Myocyte (in vitro differentiated cells): ENCODE measurements around the gene RANBP3. TPM values are rescaled to one million over a fixed set of nuclear protein-coding genes. Genes with fewer than 3 reads are reported as not detected.
"Not testable (repeated sequence)": the region's sequence is repeated elsewhere in the genome, so short reads cannot be mapped to it uniquely, and the experiment has no call there.

Experiments
- DNase-seq: peaks from one replicate; pipeline ENCODE4 v3.0.0-alpha.2; 2012; ENCODE audit warnings: low read depth
- total RNA-seq: library from RNA; depleted of rRNA; stranded (reverse); fragments of >200 nt; gene quantifications from 2 replicates; pipeline ENCODE4 v1.2.3, GENCODE V29; 2014

The RANBP3 gene
- total RNA-seq, 1 donor from 2014 or later = 50.3 TPM

GRCh38 chr19:5988517-5989387 is 10.8 kb upstream of the RANBP3 start:
- DNase-seq = no peak

- DNase-seq = peak; percentile 75
These were observed 9.3 kb upstream of the RANBP3 start for GRCh38 chr19:5987077-5987818.

DNA sequence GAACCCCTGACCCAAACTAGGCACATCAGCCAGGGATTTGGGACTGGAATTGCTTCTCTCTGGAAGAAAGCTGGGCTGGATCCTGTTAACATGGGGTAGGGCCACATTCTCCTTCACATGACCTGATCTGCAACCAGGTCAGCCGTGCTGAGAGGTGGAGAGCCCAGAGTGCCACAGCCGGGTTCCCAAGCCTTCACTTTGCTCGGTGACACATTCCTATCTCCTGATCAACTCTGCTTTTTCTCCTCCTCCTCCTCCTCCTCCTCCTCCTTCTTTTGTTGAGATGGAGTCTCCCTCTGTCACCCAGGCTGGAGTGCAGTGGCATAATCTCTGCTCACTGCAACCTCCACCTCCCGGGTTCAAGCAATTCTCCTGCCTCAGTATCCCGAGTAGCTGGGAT is 7.9 kb upstream of the RANBP3 start:
- DNase-seq = not testable (repeated sequence)

DNA sequence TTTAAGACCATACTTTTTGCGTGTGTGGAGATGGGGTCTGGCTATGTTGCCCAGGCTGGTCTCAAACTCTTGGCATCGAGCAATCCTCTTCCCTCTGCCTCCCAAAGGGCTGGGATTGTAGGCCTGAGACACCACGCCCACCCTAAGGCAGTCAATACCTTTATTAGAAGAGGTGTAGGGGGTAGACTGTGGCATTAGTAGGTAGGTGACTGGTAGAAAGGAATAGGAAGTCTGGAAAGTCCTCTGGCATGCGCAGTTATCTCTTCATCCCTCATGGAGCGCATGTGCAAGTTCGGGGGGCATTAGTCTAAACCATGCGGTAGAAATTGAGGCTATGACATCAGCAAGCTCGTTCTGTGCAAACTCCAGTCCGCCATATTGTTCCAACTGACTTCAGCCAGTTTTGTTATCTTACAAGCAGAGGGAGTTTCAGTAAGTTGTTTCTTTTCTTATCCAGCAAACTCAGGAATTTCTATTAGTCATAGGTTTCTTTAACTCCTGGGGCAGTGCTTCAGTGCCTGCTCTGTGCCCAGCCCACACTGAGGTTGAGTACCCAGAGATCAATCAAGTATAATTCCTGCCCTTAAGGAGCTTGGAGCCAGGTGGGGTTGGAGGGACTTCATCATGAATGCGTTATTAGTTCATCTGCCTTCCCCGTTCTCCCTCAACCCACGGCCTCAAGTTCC is 7.3 kb upstream of the RANBP3 start:
- DNase-seq = no peak

DNA sequence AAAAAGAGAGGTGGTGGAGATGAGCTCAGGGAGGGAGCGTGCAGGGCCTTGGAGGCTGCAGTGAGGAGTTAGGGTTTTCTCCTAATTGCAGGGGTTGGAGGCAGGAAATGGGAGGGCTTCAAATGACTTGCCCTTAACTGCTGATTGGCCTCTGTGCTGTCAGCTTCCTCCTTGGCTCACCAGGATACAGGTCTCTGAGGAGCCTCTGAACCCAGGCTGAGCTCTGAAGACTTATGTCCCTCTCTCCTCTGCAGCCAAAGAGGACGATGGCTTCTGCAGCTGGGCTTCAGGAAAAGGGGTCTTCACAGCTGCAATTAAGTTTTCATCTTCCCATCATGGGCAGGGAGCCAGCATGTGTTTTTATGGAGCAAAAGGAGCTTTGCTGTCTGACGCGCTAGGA is 6.7 kb upstream of the RANBP3 start:
- DNase-seq = no peak

GRCh38 chr19:5983367-5983955 is 5.5 kb upstream of the RANBP3 start:
- no peak for DNase-seq

GRCh38 chr19:5978606-5979552 is 939 bp upstream of the RANBP3 start:
- DNase-seq = no peak

DNA sequence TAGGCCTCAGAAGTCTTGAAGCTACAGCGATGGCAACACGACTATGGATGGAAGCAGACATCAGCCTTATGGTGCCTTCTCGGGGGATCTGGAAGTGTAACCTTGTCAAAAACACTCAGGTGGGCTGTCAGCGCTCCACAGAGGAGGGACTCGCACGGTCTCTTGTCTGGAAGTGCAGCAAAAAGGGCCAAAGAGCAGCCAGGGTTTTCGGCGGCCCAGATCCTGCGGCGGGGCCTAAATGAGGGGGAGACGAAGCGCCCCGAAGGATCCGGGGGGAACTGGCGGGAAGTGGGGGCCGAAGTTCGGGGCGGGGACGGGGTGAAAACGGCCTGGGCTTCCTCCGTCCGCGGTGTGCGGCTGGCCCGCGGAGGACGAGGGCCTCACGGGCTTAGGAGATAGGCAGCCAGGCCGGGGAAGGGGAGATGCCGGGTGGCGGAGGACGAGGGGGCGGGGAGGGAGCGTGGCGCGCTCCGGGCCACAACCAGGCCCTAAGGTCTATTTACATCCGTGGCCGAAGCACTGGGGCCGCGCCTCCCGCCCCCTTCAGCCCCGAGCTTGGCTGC is 637 bp downstream of the RANBP3 start:
- DNase-seq = no peak

DNA sequence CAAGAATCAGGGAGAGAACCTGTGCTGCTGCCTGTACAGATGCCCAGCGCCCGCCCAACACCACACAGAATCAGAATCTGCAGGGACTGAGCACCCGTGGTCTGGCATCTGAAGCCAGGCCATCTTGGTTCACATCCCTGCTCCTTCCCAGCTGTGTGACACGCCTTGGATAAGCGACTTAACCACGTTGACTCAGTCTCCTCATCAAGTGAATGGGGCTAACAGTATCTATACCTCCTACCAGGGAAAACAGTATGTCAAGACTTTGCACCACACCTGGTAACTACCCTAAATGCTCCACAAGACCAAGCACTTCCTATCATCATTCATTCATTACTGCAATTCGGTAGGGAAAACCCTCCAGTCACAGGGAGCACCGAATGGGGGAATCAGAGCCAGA is 1.2 kb downstream of the RANBP3 start:
- DNase-seq = no peak

DNA sequence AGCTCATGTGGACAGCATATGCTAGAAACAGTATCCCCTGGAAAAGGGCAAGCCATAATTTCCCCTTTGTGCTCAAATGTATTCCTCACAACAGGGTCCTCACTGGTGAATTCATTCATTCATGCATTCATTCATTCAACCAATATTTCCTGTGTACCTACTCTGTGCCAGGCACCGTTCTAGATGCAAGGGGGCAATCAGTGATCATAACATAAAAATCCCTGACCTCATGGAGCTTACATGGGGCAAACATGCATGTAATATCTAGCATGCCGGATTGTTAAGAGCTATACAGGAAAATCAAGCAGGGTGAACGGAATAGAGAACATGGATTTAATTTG is 2.6 kb downstream of the RANBP3 start:
- DNase-seq = no peak

DNA sequence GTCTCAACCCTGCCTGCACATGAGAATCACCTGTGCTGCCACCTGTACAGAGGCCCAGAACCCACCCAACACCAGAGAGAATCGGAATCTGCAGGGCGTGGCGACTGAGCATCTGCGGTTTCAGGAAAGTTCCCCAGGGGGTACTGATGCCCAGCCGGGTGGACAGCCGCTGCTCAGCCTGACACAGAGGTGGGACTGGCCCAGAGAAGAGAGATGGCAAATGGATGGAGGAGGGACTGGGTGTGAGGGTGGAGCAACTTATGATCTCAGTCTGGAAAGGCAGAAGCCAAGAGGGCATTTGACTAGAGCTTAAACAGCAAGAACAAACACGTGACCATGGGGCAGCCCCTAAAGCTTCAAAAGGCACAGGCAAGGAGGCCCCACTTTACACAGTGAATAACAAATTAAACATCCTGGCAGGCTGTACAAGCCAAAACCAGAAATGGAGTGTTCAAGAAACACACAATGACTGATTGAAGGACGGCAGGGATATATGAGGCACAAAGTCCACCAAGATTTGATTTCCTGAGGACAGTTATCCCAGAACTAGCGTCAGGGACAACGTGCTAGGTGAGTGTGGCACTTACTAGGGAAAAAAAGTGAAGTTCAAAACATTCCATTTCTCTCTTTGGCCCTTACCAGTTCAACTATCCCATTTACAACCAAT is 3.1 kb downstream of the RANBP3 start:
- DNase-seq = no peak

GRCh38 chr19:5973867-5974635 is 3.9 kb downstream of the RANBP3 start:
- DNase-seq = no peak

DNA sequence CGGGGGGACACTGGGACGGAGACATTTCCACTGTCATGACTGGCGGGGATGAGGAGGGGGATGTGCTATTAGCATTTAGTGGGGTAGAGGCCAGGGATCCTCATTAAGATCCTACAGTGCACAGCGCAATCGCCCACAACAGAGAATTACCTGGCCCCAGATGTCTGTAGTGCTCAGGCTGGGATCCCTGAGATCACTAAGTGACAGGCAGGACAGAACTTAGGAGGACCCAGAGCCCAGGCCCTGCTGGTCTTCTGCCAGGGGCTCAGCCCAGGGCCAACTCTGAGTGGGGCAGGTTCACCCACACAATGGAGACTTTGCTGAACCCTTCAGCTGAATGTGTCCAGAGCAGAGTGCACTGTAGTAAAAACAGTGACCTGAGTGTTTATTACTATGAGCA is 4.6 kb downstream of the RANBP3 start:
- no peak for DNase-seq

DNA sequence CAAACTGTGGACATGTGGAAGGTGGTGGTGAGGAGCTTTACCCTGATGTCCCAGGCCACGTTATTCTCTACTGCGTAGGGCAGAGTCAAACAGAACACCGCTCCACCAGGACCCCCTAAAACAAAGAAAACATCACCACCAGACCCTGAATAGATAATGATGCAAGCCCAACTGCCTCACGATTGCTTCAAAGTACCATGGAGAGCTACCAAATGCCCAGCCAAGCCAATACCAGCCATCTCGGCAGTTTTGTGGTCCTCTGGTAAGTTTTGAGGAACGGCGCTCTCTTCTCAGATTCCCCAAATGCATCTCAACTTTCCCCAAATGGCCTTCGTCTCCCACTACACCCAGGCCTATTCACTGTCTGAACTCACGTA is 5.6 kb downstream of the RANBP3 start:
- DNase-seq = peak; percentile 37

- peak; percentile 34 for DNase-seq
These were observed 6.1 kb downstream of the RANBP3 start for GRCh38 chr19:5971714-5972354.

DNA sequence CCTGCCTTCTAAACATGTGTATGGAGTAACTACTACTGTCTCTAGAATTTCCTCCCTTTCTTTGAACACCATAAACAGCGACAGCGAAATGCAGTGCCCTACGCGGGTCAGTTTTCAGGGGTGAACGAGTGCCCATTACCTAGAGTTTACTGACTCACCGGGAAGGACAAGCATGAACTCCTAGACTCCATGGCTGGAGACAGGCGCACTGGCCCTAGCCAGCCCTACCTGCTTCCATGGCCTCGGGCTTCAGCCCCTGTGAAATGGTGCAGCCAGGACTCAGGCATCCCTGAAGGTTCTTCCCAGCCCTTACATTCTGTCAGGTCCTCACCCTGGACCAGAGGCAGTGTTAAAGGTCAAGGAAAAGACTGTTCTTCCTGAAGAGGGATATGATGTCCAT is 8.5 kb downstream of the RANBP3 start:
- no peak for DNase-seq

DNA sequence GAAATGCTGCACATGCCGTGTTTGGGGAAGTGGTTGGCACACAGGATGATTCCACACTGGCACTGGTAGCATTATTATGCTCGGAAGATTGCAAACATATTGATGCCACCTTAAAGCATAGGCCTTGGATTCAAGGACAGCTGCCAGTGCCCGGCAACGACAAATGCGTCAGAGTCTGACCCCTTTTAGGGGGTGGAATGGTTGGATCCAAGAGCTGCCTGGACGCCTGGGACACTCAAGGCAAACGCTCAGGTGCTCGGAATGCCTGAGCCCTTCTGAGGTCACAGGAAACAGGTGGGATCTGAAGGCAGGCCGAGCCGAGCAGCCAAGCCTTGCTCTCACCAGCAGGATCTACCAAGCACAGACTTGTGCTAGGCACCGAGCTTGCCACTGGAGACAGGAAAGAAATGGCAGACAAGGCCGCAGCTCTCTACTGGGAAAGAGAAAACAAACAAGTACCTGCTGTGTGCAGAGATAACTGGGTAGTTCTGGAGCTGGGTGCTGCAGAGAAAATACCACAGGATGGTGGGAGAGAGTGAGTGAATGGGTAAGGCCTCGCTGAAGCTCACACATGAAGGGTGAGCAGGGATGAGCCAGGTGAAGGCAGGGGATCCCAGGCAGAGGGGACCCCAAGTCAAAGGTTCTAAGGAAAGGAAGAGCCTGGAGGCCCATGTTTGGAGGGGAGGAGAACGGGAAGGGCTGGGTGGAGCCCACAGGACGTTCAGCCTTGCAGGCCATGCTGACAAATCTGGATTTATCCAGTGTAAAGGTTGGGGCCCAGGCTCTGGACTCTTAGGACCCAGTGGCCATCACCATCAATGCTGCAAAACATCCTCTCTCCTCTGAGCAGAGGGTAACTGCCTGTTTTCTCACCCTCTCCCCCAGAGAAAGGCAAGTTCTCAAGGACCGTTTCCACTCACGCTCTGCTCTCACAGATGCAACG is 9.2 kb downstream of the RANBP3 start:
- no peak for DNase-seq
